ENCODE results near the gene HTT. TPM values are rescaled to one million over a fixed set of nuclear protein-coding genes. Genes with fewer than 3 reads are reported as not detected.

The HTT gene
- polyA plus RNA-seq, 1 donor (not counting 4 experiments of a cell fraction or from before 2014, with no cell fraction given), result 16.2 TPM

DNA sequence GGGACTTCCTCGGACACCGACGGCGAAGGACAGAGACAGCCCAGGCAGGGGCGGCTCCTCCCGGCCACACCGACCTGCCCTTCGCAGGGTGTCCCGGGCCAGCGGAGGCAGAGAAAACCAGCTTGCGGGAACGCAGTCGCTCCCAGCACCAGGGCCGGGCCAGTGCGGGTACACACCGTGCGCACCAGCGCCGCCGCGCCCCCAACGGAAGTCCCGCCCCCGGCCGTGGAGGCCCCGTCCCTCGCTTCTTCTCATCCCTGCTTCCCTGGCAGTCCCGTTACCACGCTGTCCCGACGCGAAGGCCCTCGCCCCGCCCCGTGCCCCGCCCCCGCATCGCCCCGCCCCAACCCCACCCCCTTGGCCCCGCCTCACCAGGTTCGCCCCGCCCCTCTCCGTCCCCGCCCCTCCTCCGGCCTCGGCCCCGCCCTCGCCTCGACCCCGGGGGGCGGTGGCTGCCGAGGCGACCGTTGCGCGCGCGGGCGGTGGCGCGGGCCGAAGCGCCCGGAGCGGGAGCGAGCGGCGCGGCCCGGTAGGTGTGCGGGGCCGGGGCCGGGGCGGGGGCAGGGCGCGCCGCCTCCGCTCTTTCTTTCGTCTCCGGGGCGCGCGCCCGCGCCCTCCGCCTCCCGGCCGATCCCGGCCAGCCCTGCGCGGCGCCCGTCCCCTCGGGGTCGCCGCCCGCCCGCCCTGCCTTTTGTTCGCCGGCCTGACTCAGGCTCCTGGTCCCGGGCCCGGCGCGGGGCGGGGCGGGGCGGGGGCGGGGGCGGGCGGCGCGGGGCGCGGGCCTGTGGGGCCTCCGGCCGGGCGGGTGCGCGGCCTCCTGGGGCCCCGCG is 218.3 kb downstream of the HTT start, which contains the start of gene RGS12:
RGS12 (plus strand) TSS at position 451 of the 830 bp plus-strand sequence. CDS start 23,150 bp downstream, outside the sequence.
- Histone ChIP-seq H3K27ac (ENCODE audit: control insufficient read depth, insufficient read depth, low read length) (peak within 1 kb of the TSS; percentile 49), H3K9ac (ENCODE audit: control insufficient read depth, extremely low read depth, insufficient read depth, low read length) (peak within 1 kb of the TSS; percentile 72), H3K36me3 (ENCODE audit: control insufficient read depth in 2 of 2, extremely low read depth in 1 of 2, insufficient read depth in 2 of 2, low read length in 2 of 2) (no peaks in the 10 kb centered on the region), H3K79me2 (ENCODE audit: control insufficient read depth, insufficient read depth, low read length) (no peaks in the 10 kb centered on the region), H3K9me1 (ENCODE audit: control insufficient read depth, extremely low read depth, insufficient read depth, low read length) (no peaks in the 10 kb centered on the region), H3K4me1 (ENCODE audit: control insufficient read depth, extremely low read depth, insufficient read depth, low read length) (peaks cover 6% of the 10 kb centered on the region), H3K4me2 (ENCODE audit: control insufficient read depth, extremely low read depth, insufficient read depth, low read depth, low read length) (peak within 1 kb of the TSS; percentile 93), H3K27me3 (ENCODE audit: control insufficient read depth, extremely low read depth, insufficient read depth, low read length) (peaks cover 18% of the 10 kb centered on the region), H2AFZ (ENCODE audit: control insufficient read depth, low read length) (peak within 1 kb of the TSS; percentile 91), H3K9me3 (ENCODE audit: control insufficient read depth, low read depth, low read length) (no peaks in the 10 kb centered on the region), H3K4me3 (ENCODE audit: control insufficient read depth in 2 of 3, extremely low read depth in 1 of 3, insufficient read depth in 2 of 3, low read depth in 1 of 3, low read length in 3 of 3) (peak within 1 kb of the TSS; percentile 58 to 78 (median 76)), H4K20me1 (ENCODE audit: control insufficient read depth, extremely low read depth, insufficient read depth, low read length) (no peaks in the 10 kb centered on the region)
- DNase-seq (ENCODE audit: low read depth, low spot score) (peak; percentile 38), FAIRE-seq (no peak)
- no peak for TF ChIP-seq EZH2 (IDR thresholded peaks at IDR 0.05; ENCODE audit: low read length)
- TF ChIP-seq, protein P1, sequence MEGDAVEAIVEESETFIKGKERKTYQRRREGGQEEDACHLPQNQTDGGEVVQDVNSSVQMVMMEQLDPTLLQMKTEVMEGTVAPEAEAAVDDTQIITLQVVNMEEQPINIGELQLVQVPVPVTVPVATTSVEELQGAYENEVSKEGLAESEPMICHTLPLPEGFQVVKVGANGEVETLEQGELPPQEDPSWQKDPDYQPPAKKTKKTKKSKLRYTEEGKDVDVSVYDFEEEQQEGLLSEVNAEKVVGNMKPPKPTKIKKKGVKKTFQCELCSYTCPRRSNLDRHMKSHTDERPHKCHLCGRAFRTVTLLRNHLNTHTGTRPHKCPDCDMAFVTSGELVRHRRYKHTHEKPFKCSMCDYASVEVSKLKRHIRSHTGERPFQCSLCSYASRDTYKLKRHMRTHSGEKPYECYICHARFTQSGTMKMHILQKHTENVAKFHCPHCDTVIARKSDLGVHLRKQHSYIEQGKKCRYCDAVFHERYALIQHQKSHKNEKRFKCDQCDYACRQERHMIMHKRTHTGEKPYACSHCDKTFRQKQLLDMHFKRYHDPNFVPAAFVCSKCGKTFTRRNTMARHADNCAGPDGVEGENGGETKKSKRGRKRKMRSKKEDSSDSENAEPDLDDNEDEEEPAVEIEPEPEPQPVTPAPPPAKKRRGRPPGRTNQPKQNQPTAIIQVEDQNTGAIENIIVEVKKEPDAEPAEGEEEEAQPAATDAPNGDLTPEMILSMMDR (optimal IDR thresholded peaks at IDR 0.05 in 1 of 3, IDR thresholded peaks at IDR 0.05 in 1 of 3, conservative IDR thresholded peaks at IDR 0.05 in 1 of 3; ENCODE audit: extremely low read depth in 1 of 3, insufficient read depth in 2 of 3, low read length in 3 of 3), result no peak
- dilution Hi-C loops (cut with MboI; ENCODE audit: extremely low pct_ligation_motif_present, low sequenced_read_pairs), result no loop called here

Small RNA genes within 50 kb of the gene (small RNA-seq; reads per million reads assigned to genes)
- gene RF02134 (ENCODE audit: insufficient read length in 3 of 3, low read depth in 3 of 3, low replicate concordance in 1 of 3) (0 reads per million in 3 experiments), gene RF02135 (ENCODE audit: insufficient read length in 3 of 3, low read depth in 3 of 3, low replicate concordance in 1 of 3) (0 reads per million in 3 experiments), gene RNU6-204P (ENCODE audit: insufficient read length in 3 of 3, low read depth in 3 of 3, low replicate concordance in 1 of 3) (0.27 to 2.0 (median 1.7) reads per million in 3 experiments)

Other genes with a start within 250 kb of the HTT start
- 77.0 to 138 TPM (median 109 TPM) in 3 replicates for gene ADD1, start 230.8 kb upstream of the HTT start, polyA plus RNA-seq
- 9.6 to 24.7 TPM (median 21.8 TPM) in 3 replicates for gene NOP14, start 111.3 kb upstream of the HTT start, polyA plus RNA-seq
- gene GRK4, start 111.1 kb upstream of the HTT start, polyA plus RNA-seq, result 3.8 to 4.8 TPM (median 4.3 TPM) in 3 replicates
- not detected in 3 replicates for gene HTT-AS, start 143 bp upstream of the HTT start, polyA plus RNA-seq
- 0.05 to 0.13 TPM in 2 of 3 replicates, not detected in the other for gene MSANTD1, start 174.5 kb downstream of the HTT start, polyA plus RNA-seq
- gene RGS12, start 218.3 kb downstream of the HTT start, polyA plus RNA-seq, result 25.2 to 43.6 TPM (median 34.0 TPM) in 3 replicates